Suprapubic skin (tissue), 4 donors: Measurements from ENCODE around the gene RSPRY1.

Experiments used
- CTCF ChIP-seq, 2 donors: fragments of 200-600 bp in 1 of 2; fragments of 450-650 bp in 1 of 2; sonication (generic) in 1 of 2; IDR thresholded peaks; one replicate each; pipeline ENCODE4 v1.5.1; 2016 to 2019; ENCODE audit warnings: antibody characterized with exemption in 2 of 2, mild to moderate bottlenecking in 1 of 2, moderate library complexity in 1 of 2
- EP300 ChIP-seq: sonication (generic); formaldehyde crosslinking; IDR thresholded peaks from one replicate; pipeline ENCODE4 v1.6.1; 2017; ENCODE audit warnings: antibody characterized with exemption
- POLR2A ChIP-seq, 2 donors: fragments of 450-650 bp; IDR thresholded peaks; one replicate each; pipeline ENCODE4 v1.6.1; 2017; ENCODE audit warnings: antibody characterized with exemption in 2 of 2, mild to moderate bottlenecking in 2 of 2, moderate library complexity in 2 of 2
- POLR2AphosphoS5 ChIP-seq, 3 donors: sonication (generic); formaldehyde crosslinking; IDR thresholded peaks; one replicate each; pipeline ENCODE4 v1.6.1; 2017; ENCODE audit warnings: antibody characterized with exemption in 3 of 3

GRCh38 chr16:57208926-57209325 lies 22.8 kb downstream of the RSPRY1 start:
- TF ChIP-seq POLR2AphosphoS5 (IDR thresholded peaks at IDR 0.05) (no peak), CTCF (IDR thresholded peaks at IDR 0.05) (no peak), POLR2A (IDR thresholded peaks at IDR 0.05) (no peak), EP300 (no peak)
